Myocyte (in vitro differentiated cells): ENCODE results near the gene RIBC2. TPM values are rescaled to one million over a fixed set of nuclear protein-coding genes. Genes with fewer than 3 reads are reported as not detected.
"Not testable (repeated sequence)": the region's sequence is repeated elsewhere in the genome, so short reads cannot be mapped to it uniquely, and the experiment has no call there.

Source experiments
- DNase-seq: peaks from one replicate; pipeline ENCODE4 v3.0.0-alpha.2; 2012; ENCODE audit warnings: low read depth
- polyA plus RNA-seq: library from polyadenylated mRNA; unstranded; fragments of >200 nt; gene quantifications from one replicate; pipeline ENCODE4 v1.2.1, GENCODE V29; 2012; ENCODE audit warnings: missing spikeins
- total RNA-seq: library from RNA; depleted of rRNA; stranded (reverse); fragments of >200 nt; gene quantifications from 2 replicates; pipeline ENCODE4 v1.2.3, GENCODE V29; 2014

Gene RIBC2, protein sequence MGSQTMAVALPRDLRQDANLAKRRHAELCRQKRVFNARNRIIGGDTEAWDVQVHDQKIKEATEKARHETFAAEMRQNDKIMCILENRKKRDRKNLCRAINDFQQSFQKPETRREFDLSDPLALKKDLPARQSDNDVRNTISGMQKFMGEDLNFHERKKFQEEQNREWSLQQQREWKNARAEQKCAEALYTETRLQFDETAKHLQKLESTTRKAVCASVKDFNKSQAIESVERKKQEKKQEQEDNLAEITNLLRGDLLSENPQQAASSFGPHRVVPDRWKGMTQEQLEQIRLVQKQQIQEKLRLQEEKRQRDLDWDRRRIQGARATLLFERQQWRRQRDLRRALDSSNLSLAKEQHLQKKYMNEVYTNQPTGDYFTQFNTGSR
- not detected in 2 replicates for total RNA-seq
- not detected for polyA plus RNA-seq

DNA sequence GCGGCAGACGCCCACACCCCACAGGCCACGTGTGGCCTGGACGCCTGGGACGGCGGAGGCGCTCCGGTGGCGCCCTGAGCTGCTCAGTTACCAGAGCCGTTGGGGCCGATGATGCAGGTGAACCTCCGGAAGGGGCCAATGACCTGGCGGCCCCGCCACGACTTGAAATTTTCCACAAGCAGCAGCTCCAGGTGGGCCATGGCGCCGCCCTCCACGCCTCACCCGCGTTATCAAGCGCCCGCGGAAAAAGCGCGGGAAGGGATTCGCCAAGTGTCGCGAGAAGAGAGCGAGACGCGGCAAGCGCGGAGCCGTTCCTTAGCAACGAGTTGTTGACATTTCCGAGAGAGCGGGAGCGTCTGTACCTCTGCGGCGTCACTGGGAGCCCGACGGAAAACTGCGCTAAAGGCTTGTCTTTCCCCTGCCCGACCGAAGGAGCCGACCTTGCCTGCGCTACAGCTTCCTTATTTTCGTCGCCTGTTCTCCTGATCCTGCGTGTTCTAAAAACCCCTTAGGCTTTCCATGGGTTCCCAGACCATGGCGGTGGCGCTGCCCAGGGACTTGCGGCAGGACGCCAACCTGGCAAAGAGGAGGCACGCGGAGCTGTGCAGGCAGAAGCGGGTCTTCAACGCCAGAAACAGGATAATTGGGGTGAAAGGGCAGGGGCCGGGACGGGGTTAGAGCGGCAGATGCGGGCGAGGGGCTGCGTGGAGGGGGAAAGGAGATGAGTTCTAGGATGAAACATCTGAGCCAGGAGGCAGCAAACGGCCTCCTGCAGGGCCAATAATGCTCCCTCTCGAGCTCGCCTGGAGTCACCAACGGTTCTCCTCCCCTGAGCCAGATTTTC, at the start of gene RIBC2, which contains the start of gene SMC1B:
Gene RIBC2 (plus strand): TSS at position 326 of the 844 bp plus-strand sequence. CDS start 194 bp downstream, at position 520.
Gene SMC1B (minus strand): TSS at position 232 of the 844 bp plus-strand sequence. CDS start 32 bp downstream, at position 200.
- peak; percentile 15 for DNase-seq

DNA sequence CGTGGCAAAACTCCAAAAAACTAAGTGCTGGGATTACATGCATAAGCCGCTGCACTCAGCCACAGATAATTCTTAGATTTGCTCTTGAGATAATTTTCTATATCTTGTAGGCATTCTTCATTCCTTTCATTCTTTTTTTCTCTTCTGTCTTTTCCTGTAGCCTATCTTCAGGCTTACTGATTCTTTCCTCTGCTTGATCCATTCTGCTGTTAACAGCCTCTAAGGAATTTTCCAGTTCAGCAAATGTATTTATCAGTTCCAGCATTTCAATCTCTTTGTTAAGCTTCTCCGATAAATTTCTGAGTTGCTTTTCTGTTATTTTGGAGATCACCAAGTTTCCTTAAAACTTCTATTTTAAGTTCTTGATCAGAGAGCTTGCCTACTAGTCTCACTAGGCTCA, 46.8 kb upstream of the RIBC2 start:
- no peak for DNase-seq

DNA sequence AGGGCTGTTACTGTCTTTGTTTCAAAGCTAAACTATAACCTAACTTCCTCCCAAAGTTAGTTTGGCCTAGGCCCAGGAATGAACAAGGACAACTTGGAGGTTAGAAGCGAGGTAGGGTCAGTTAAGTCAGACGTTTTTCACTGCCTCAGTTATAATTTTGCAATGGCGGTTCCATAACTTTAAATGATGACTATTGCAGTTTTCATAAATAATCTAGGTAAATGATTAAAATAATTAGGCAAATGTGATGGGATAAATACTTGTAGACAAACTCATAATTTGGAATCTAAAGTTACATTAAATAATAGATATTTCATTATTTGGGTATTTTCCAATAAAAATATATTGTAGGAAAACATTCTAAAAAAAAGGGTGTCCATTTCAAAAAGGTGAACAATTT, 39.9 kb upstream of the RIBC2 start:
- not testable (repeated sequence) for DNase-seq

DNA sequence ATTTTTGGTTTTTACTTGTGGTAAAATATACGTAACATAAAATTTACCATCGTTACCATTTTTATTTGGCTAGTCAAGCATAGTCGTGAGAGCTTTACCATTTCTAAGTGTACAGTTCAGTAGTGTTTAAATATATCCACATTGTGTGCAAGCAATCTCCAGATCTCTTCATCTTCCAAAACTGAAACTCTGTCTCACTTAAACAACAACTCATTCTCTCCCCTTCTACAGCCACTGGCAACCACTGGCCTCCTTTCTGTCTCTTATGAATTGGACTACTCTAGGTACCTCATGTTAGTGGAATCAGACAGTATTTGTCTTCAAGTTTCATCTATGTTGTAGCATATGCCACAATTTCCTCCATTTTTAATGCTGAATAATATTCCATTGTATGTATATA, 37.5 kb upstream of the RIBC2 start:
- no peak for DNase-seq

DNA sequence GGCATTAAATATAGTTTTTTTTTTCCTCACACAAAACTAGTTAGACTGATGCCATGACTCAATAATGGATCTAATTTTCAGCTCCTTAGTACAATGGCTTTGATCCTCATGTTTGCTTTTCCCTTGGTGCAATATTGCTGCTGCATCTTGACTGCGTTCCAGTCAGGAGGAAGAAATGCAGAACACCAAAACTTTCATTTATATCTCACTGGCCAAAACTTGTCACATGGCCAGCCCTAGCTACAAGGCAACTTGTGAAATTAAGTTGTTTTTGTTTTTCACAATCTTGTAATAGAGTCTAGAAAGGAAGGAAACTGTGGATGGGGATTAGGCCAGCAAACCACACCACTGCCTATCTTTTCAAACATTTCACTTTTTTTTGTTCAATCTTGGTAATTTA, 36.8 kb upstream of the RIBC2 start:
- no peak for DNase-seq

DNA sequence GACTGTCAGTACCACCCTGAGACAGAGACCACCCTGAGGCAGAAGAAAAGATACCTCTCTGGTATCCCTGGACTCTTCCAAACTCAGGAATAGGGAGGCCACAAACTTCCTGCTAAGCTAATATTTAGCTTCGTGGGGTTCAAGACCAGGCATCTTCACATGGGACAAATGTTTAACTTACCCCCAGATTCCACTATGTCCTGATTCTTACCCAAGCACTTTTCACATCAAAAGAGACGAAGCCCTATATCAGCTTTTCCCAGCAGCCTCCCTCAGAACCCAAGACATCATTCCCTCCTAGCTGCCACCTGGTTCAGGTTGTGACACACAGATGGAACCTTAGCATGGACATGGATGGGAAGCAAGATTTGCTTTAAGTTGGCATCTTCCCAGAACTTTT, 32.1 kb upstream of the RIBC2 start:
- no peak for DNase-seq

DNA sequence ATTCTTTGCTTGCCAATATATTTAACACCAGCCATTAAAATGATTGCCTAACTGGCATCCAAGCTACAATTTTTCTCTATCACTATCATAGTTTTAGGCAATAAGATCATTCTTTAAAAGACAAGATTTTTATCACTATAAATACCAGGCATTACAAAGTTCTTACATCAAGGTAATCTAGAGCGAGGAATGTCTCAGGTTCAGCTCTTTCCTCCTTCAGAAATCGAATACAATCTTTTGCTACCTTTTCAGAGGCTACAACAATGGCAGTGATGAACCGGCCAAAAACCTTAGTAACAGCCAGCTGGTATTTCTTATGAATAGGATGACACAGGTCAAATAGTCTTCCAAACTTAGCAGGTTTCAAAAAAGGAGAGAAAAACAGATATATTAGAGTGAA, 23.9 kb upstream of the RIBC2 start:
- no peak for DNase-seq

DNA sequence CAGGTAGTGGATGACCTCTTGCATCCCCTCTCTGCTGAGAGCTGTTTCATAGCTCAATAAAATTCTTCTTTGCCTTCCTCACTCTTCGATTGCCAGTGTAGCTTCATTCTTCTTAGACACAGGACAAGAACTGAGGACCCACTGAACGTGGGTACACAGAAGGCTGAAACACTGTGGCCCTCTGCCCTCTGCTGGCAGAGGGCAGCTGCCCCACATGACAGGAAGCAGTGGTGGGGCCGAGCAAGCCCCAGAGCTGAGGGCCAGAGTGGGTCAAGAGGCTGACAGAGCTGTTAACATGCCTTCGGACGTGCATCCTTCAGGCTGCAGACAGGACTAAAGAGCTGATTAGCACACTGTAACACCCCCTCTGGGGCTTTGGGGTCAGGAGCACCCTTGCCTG, 15.7 kb upstream of the RIBC2 start:
- DNase-seq, result no peak

DNA sequence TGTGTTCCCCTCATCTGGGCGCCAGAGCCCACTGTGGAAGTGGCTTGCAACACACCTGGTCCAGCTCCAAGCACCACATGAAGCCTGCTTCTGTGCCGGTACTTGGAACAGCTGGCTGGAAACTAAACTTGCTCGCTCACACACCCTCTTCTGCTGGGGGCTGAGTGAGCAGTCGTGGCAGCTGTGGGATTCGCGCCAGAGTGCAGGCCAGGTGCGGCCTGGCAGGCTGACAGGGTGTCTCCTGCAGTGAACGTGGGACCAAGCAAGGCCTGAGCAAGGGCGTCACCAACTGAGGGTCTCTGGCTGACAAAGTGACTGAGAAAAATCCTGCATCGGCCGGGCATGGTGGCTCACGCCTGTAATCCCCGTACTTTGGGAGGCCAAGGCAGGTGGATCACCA, 15.3 kb upstream of the RIBC2 start:
- peak; percentile 32 for DNase-seq

DNA sequence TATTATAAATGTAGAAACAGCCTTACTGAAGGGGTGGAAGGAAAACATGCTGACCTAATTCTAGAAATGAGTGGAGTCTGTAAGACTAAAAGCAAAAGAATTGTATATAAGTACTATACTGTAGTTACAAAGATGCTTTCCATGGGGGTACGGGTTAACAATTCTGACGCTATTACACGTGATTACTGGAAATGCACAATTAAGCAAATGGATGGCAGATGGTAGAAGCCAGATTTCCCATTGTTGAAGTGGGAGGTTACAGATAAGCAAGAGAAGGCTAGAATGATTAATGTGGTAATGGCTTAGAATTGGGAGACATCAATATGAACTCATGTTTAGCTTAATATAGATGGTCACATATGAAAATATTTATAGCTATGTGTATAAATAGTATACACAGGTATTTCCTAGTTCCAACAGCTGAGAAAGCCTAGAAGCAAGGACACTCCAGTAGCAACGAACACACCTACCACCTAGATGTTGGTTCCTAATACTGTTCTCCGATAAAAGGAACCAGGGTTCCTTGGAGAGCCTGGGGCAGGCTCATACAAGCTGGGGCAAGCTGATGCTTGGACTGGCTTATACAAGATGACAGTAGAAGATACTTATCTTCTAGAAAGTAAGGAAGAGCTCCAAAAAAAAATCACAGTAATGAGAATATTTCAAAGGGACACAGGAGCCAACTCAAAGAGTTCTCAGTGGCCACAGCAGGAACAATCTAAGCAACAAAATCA, 13.6 kb upstream of the RIBC2 start:
- no peak for DNase-seq

DNA sequence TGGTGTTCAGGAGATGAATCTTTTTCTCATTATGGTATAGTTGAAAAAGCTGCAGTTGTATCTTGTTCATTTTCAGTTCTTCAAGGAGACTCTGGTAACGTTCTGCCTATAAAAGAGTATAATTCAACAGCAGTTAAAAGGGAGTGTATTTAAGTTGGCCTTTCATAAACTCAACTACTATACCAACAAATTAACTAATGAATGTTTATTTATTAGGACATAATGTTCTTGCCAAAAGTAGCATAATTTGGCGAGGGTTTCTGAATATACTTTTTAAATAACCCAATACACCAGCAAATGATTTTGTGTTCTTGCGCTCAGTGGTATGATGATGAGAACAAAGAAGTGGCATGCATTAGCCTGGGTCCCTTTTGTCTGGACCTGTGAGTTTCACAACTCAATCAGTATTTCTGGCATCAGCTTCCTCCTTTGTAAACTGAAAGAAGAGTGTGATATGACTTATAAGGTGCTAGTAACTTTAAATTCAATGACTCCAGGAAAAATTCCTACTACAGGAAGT, 11.0 kb upstream of the RIBC2 start:
- DNase-seq, result no peak

DNA sequence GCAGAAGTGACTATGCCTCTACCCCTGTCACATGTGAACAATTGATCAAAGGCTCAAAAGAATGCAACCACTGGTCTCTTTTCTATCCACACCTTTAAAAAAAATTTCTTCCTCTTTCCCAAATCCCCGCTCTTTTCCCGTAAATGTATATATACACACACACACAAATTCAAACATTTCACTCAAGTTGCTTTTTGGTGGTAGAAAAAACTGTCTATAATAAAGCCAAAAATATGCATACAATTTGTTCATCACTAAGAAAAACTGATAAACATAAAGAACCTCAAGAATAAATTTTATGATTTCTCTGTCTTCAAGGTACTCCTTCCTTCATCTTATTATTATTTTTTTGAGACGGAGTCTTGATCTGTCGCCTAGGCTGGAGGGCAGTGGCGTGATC, 5.7 kb upstream of the RIBC2 start:
- DNase-seq, result no peak

DNA sequence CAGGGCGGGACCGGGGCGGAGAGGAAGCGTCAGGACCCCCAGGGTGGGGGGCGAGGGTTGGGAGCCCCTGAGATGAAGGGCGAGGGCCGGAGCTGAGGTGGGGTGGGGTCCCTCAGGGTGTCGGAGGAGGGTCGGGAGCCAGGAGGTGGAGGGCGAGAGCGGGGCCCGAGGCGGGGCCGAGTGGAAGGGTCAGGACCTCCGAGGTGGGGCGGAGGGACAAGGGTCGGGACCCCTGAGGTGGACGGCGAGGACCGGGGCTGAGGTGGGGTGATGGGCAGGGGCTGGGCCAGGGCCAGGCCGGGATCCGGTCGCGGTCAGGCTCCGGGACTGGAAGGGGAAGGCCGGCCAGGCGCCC, 503 bp upstream of the RIBC2 start:
- DNase-seq, result no peak

DNA sequence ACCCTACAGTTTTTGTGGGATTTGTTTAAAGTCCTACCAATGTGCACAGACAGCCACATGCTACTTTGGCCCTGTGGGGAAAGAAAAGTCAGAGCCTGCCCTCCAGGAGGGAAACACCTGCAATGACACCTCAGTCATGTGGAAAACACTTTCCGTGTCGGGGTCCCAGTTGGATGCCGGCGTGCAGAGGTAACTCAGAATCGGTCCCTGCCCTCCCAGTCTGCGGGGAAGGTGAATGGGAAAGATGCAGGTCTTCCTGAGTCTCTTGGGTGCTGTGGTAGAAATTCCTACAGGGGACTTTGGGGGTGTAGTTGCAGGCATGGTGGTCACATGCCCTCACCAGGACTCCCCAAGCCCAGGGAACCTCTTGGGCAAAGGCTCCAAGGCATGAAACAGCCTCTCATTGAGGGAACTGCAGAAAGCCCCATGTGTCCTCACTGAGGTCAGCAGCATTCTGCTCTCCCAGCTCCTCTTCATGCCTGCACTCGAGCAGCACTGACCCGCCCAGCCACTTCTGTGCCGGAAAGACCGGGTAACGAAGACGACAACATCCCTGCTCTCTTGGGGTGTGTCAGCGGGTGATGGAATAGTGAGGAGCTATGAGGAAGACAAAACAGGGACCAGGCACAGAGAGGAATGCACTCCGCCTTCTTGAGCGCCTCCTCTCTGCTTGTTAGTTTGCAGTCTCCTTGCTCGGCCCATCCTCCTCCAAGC, 4.7 kb downstream of the RIBC2 start:
- DNase-seq, result no peak

DNA sequence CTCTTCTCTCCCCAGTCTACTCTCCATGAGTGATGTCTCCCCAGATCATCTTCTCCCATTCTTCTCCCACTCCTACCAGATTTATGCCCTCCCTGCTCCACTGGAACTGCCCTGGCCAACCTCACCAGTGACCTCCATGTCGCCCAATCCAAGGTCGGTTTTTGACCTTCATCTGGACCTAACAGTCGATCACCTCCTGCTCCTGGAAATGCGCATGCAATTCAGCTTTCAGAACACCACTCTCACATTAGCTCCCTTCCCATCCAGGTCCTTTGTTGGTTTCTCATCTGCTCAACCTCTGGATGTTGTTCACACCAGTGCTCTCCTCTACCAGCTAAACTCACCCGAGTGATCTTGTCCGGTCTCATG, 5.3 kb downstream of the RIBC2 start:
- DNase-seq, result no peak

DNA sequence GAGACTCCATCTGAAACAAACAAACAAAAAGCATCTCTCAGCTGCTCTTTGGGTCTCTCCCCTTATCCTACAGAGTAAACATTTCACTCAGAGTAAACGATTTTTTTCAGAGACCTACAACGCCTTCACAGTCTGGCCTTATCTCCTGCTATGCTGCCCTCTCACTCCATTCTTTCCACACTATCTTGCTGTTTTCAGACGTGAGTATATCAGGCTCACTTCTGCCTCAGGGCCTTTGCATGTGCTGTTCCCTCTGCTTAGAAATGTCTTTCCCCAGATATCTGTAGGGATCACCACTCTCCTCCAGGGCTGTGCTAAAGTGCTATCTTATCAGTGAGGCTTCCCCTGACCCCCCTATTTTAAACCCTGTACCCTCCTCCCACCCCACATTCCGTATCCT, 6.5 kb downstream of the RIBC2 start:
- DNase-seq, result no peak

DNA sequence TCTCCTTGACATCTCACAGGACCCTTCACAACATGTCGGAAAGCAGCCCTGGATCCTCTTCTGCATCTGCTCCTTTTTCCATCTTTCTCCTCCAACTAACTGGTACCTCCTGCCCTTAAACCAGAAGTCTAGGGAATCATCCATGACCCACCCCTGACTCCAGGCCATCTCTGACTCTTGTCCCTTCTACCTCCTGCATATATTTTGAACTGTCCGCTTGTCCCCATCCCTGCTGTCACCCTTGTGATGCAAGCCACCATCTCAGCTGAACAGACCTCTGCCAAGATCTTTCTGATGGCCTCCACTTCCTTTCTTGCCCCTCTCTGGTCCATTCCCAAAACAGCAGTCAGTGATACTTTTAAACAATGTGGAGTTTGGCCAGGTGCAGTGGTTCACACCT, 7.0 kb downstream of the RIBC2 start:
- DNase-seq, result no peak

DNA sequence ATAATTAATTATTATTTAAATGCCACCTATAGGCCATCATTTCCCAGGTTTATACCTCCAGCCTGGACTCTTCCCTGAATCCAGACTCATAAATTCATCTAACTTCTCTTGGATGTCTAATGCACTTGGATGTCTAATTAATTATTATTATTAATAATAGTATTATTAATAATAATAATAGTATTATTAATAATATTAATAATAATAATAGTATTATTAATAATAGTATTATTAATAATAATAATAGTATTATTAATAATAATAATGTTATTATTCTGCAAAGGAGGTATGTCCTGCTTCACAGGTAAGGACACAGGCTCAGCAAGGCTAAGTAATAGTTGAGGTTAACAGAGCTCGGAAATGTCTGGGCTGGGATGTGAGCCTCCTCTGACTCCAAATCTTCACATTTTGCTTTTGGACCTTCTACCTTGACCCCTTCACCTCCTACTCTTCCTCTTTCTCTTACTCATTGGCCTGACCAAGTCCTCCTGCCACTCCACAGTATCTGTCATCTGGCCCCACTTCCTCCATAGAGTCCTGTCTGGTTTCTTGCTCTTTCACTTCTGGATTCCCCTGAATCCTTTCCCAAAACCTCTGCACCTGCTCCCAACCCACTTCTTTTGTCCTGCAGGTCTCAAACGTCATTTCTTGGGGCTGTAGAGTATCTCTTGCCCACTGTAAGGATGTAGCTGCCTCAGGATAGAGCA, 8.0 kb downstream of the RIBC2 start:
- no peak for DNase-seq

DNA sequence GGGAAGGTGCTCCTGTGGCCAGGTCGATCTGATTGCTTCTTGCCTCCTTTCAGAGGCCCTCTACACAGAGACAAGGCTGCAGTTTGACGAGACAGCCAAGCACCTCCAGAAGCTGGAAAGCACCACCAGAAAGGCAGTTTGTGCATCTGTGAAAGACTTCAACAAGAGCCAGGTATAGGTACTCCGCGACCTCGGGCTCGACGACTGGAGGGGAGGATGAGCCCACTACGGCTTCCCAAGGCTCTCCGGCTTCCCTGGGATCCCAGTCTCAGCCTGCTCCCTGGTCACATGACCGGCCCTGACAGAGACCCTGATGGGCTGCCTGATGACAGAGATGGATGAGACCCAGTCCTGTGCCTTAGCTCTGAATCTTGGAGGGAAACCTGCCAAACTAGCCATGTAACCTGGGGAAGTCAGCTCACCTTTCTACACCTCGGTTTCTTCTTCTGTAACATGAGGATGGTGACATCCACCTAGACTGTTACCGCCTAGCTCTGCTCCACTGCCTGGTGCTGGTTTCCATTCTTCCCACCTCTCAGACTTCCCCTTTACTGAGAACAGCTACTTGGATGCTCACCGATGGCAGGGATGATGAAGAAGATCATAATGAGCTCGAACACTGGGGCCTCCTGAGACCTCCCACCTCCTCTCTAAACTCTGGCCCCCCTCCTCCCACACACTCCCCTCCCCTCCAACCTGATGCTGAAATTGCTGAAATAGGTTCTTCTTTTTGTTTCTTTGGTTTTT, 8.9 kb downstream of the RIBC2 start:
- DNase-seq, result no peak

DNA sequence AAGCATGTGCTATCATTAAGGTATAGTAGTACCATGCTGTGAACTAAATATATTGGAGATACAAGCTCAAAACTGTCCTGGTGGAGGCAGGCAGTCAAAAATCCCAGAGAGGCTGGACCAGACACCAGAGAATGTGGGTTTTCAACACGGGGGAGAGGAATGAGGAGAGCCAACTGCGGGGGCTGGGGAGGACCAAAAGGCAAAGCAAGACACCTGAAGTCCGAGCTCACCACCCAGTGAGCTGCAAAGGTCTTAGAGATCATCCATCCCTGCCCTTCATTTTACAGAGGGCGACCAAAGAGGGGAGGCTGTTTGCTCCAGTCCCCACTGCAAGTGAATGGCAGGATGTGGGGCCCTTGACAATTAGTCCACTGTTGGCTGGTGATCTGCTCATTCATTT, 10.0 kb downstream of the RIBC2 start:
- no peak for DNase-seq
